Stomach (tissue), 9 donors: Measurements from ENCODE around the gene SS18. TPM values are rescaled to one million over a fixed set of nuclear protein-coding genes. Genes with fewer than 3 reads are reported as not detected.

Experiments
- DNase-seq, 2 donors: peaks; one replicate each; pipeline versions ENCODE4 v3.0.0 to v3.0.0-alpha.2; 2013 to 2019
- H3K27ac ChIP-seq, 5 donors: fragments of 200-600 bp in 4 of 5; sonication (generic) in 4 of 5; one replicate each; pipeline ENCODE4 v1.5.1; 2013 to 2019; ENCODE audit warnings: mild to moderate bottlenecking in 1 of 5, moderate library complexity in 1 of 5
- H3K27me3 ChIP-seq, 3 donors: fragments of 200-600 bp; sonication (generic); one replicate each; pipeline ENCODE4 v1.5.1; 2017 to 2019; ENCODE audit warnings: mixed run types in 1 of 3
- H3K36me3 ChIP-seq, 4 donors: fragments of 200-600 bp; sonication (generic); 1 replicate in 3 of 4; 2 replicates in 1 of 4; pipeline ENCODE4 v1.5.1; 2016 to 2019
- H3K4me1 ChIP-seq, 4 donors: fragments of 200-600 bp; sonication (generic); one replicate each; pipeline ENCODE4 v1.5.1; 2016 to 2019
- H3K4me3 ChIP-seq, 4 donors: fragments of 200-600 bp; sonication (generic) in 3 of 4; one replicate each; pipeline ENCODE4 v1.5.1; 2016 to 2019; ENCODE audit warnings: mild to moderate bottlenecking in 1 of 4
- H3K9me3 ChIP-seq, 4 donors: fragments of 200-600 bp; sonication (generic); one replicate each; pipeline ENCODE4 v1.5.1; 2016 to 2019
- CTCF ChIP-seq, 7 experiments: fragments of 450-650 bp in 4 of 7; fragments of 200-600 bp in 3 of 7; sonication (generic) in 3 of 7; IDR thresholded peaks; one replicate each; pipeline ENCODE4 v1.5.1; 2016 to 2019; ENCODE audit warnings: antibody characterized with exemption in 7 of 7, control low read depth in 2 of 7, mild to moderate bottlenecking in 1 of 7
- EP300 ChIP-seq: sonication (generic); formaldehyde crosslinking; IDR thresholded peaks from one replicate; pipeline ENCODE4 v1.6.1; 2017; ENCODE audit warnings: antibody characterized with exemption
- POLR2A ChIP-seq, 4 donors: fragments of 450-650 bp; IDR thresholded peaks; one replicate each; pipeline ENCODE4 v1.6.1; 2016; ENCODE audit warnings: antibody characterized with exemption in 4 of 4, control low read depth in 2 of 4, mild to moderate bottlenecking in 1 of 4, moderate library complexity in 1 of 4
- POLR2AphosphoS5 ChIP-seq, 3 donors: sonication (generic); formaldehyde crosslinking; IDR thresholded peaks; one replicate each; pipeline ENCODE4 v1.6.1; 2016; ENCODE audit warnings: antibody characterized with exemption in 3 of 3
- WGBS, 5 donors: extraction: QIAGEN DNeasy Blood & Tissue Kit in 3 of 5; methylation state at CpG; one replicate each; pipeline versions ENCODE4 v1.1.5 to v1.1.7; 2013 to 2018; 5-methylcytosine and 5-hydroxymethylcytosine counted together
- intact Hi-C: fragments of 100-400 bp; cut with DNase I; formaldehyde crosslinking; loops from one replicate; pipeline ENCODE4 v1.15.1; 2023; ENCODE audit warnings: low total_unique reads
- polyA plus RNA-seq, 3 donors: library from polyadenylated mRNA; stranded (reverse); fragments of 200-250 nt; gene quantifications; one replicate each; pipeline ENCODE4 v1.2.3, GENCODE V29; 2013
- total RNA-seq, 5 donors: library from RNA; depleted of rRNA; stranded (reverse); fragments of >200 nt; gene quantifications; one replicate each; pipeline versions ENCODE4 v1.1.0 to v1.2.3, GENCODE V29; 2014 to 2016
- donor health status: healthy with polysubstance abuse.
- donor health status: Bipolar disorder and iron deficiency.
- donor health status: healthy.

SS18 gene
- total and polyA plus RNA-seq, 8 donors: 24.6 to 138 (median 37.8) TPM

- WGBS, 5 donors: 95 to 100% (median 97%) methylated on average over 2 of the region's 2 CpGs
- intact Hi-C loops: no loop called here
- peaks cover 22 to 70% (median 68%) of the 10 kb centered on the region in 4 donors for H3K36me3 ChIP-seq
Observed at GRCh38 chr18:26071725-26072124, 18.7 kb downstream of the SS18 start.

GRCh38 chr18:26071020-26071419 is 19.4 kb downstream of the SS18 start:
- peaks cover 0 to 13% (median 5%) of the 10 kb centered on the region in 4 donors for H3K9me3 ChIP-seq
- peaks cover 25 to 70% (median 68%) of the 10 kb centered on the region in 4 donors for H3K36me3 ChIP-seq
- no peaks in the 10 kb centered on the region for H3K27me3 ChIP-seq
- H3K4me3 ChIP-seq: no peak overlapping the region
- TF ChIP-seq POLR2AphosphoS5 (IDR thresholded peaks at IDR 0.05): no peak
- no peak for TF ChIP-seq POLR2A (IDR thresholded peaks at IDR 0.05)
- TF ChIP-seq CTCF (IDR thresholded peaks at IDR 0.05): no peak
- no peak for TF ChIP-seq EP300
- no peak for DNase-seq
- intact Hi-C loops: no loop called here
- H3K4me1 ChIP-seq: peaks cover 0 to 18% (median 9%) of the 10 kb centered on the region in 4 donors
- no peak overlapping the region for H3K27ac ChIP-seq

More at GRCh38 chr18:26071725-26072124, 18.7 kb downstream of the SS18 start:
- H3K27ac ChIP-seq: no peak overlapping the region
- H3K27me3 ChIP-seq: no peaks in the 10 kb centered on the region
- H3K9me3 ChIP-seq: peaks cover 0 to 13% (median 5%) of the 10 kb centered on the region in 4 donors
- TF ChIP-seq POLR2AphosphoS5 (IDR thresholded peaks at IDR 0.05): no peak
- no peak for TF ChIP-seq EP300
- TF ChIP-seq POLR2A (IDR thresholded peaks at IDR 0.05): no peak
- TF ChIP-seq CTCF (IDR thresholded peaks at IDR 0.05): no peak
- peaks cover 0 to 18% (median 9%) of the 10 kb centered on the region in 4 donors for H3K4me1 ChIP-seq
- DNase-seq: no peak
- H3K4me3 ChIP-seq: no peak overlapping the region

GRCh38 chr18:26059357-26059756 is 31.1 kb downstream of the SS18 start:
- H3K9me3 ChIP-seq: no peaks in the 10 kb centered on the region
- no peaks in the 10 kb centered on the region for H3K27me3 ChIP-seq
- H3K27ac ChIP-seq: no peak overlapping the region
- 70 to 89% (median 77%) methylated on average over 2 of the region's 2 CpGs for WGBS, 5 donors
- DNase-seq: no peak
- H3K4me1 ChIP-seq: no peaks in the 10 kb centered on the region
- intact Hi-C loops: no loop called here
- TF ChIP-seq CTCF (IDR thresholded peaks at IDR 0.05) (no peak), EP300 (no peak), POLR2AphosphoS5 (IDR thresholded peaks at IDR 0.05) (no peak), POLR2A (IDR thresholded peaks at IDR 0.05) (no peak)
- peaks cover 17 to 71% (median 57%) of the 10 kb centered on the region in 4 donors for H3K36me3 ChIP-seq
- no peak overlapping the region for H3K4me3 ChIP-seq

GRCh38 chr18:26057344-26057773 is 33.1 kb downstream of the SS18 start:
- intact Hi-C loops: no loop called here
- WGBS, 5 donors: 72 to 77% (median 73%) methylated on average over 7 of the region's 7 CpGs
- Histone ChIP-seq H3K9me3 (no peaks in the 10 kb centered on the region), H3K36me3 (peaks cover 24 to 79% (median 68%) of the 10 kb centered on the region in 4 donors), H3K27ac (no peak overlapping the region), H3K27me3 (no peaks in the 10 kb centered on the region), H3K4me3 (no peak overlapping the region), H3K4me1 (no peaks in the 10 kb centered on the region)
- TF ChIP-seq POLR2A (IDR thresholded peaks at IDR 0.05): no peak
- DNase-seq: peak in 1 of 2 donors; percentile 10

GRCh38 chr18:26056291-26056690 is 34.1 kb downstream of the SS18 start:
- WGBS, 5 donors: 92 to 100% (median 92%) methylated on average over 1 of the region's 1 CpG
- intact Hi-C loops: no loop called here
- Histone ChIP-seq H3K4me3 (no peak overlapping the region), H3K27me3 (no peaks in the 10 kb centered on the region), H3K4me1 (no peaks in the 10 kb centered on the region), H3K36me3 (peaks cover 26 to 82% (median 72%) of the 10 kb centered on the region in 4 donors), H3K27ac (no peak overlapping the region), H3K9me3 (no peaks in the 10 kb centered on the region)
- TF ChIP-seq EP300 (no peak), POLR2A (IDR thresholded peaks at IDR 0.05) (no peak), CTCF (IDR thresholded peaks at IDR 0.05) (no peak), POLR2AphosphoS5 (IDR thresholded peaks at IDR 0.05) (no peak)
- DNase-seq: no peak
